NCI-H1930 (cell line): ENCODE measurements around the gene ALDH1L1.

Experiments used
- DNase-seq, 2 experiments: peaks; one replicate each; lab custom pipeline; 2025; lab: John Stamatoyannopoulos, UW

Gene ALDH1L1

DNA sequence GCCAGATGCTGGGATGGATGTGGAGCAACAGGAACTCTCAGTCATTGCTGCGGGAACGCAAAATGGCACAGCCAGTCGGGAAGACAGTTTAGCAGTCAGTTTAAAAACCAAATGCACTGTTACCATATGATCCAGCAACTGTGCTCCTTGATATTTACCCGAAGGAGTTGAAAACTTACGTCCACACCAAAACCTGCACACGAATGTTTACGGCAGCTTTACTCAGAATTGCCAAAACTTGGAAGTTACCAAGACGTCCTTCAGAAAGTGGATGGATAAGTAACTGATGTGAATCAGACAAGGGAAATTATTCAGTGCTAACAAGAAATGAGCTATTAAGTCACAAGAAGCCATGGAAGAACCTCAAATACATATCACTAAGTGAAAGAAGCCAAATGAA is 60.4 kb downstream of the ALDH1L1 start:
- DNase-seq, result no peak

DNA sequence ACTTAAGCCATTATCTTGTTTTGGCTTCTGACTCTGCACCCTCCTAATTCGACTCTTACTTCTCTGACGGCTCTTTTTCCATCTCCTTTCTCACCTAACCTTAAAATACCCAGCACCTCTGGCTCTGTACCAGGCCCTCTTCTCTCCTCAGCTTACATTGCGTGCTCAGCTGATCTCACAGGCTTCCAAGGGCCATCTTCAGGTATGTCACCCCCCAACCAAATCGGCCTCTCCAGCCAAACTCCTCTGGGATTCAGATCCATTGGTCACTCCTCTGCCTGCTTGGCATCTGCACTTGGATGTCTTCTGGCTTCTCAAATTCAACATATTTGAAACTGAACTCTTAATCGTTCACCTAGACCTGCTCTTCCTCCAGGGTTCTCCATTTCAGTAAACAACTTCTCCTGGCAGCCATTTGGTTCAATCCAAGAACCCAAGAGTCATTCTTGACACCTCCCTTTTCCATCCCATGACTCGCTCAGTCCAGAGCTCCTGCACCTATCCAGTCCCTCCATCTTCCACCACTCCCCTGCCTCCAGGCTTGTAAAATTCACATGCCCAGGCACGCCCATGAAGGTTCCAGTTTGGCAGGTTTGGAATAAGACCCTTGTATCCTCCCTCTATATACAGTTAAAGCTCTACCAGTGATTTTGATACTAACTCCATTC is 61.2 kb downstream of the ALDH1L1 start:
- no peak for DNase-seq

DNA sequence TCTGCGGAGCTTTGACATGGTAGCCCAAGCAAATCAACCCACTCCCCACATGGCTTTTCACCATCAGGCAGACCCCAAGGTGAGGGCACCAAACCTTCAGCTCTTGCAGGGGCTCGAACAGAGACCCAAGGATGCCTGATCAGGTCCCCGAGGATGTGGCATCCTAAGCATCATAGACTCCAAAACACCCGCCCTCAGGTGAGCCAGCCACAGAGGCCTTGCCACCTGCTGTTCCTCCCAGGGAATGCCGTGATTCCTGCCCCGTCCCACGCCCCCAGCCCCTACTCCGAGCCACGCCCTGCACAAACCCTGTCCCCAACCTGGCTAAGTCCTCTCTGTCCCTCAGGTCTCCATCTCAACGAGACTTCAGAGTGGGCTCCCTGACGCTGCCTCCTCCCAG is 61.8 kb downstream of the ALDH1L1 start:
- no peak for DNase-seq

DNA sequence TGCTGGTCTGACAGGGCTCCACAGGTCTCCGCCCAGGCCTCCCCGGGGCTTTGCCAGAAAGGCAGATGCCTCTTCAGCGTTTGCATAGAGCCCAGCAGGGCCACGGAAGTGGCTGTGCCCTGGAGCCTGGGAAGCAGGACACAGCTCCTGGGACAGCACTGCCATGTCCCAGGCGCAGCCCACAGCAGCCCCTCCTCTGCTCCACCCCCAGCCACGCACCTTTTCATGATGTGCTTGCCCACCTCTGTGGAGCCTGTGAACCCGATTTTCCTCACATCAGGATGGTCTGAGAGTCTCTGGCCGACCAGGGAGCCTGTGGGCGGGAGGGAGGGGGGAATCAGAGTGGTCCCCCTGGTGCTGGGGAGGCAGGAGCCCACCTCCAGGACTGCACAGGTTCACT is 62.6 kb downstream of the ALDH1L1 start:
- DNase-seq, result no peak

DNA sequence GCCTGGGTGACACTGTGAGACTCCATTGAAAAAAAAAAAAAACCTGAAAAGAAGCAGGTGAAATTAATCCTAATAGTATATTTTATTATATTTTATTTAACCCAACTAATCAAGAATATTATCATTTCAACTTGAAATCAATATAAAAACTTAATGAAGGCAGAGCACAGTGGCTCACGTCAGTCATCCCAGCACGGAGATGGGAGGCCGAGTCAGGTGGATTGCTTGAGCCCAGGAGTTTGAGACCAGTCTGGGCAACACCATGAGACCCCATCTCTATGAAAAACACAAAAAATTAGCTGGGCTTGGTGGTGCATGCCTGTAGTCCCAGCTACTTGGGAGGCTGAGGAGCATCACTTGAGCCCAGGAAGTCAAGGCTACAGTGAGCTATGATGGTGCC is 63.2 kb downstream of the ALDH1L1 start:
- no peak for DNase-seq

DNA sequence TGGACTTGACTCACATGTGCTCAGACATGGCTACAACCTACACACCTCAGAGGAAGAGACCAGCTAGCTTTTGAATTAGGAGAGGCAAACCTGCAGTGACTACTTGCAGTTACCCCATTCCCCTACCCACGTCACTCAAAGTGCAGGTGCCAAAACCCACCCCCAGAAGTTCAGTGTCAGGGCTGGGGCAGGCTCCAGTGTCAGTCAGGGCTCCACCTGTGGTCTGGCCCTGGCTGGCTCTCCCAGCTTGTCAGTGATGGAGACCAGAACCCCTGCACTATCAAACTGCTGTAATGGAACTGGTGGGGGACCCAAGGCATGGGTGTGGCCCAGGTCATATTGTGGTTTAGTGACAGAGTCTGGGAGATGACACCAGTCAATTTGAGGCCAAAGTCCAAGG is 63.9 kb downstream of the ALDH1L1 start:
- DNase-seq, result no peak

DNA sequence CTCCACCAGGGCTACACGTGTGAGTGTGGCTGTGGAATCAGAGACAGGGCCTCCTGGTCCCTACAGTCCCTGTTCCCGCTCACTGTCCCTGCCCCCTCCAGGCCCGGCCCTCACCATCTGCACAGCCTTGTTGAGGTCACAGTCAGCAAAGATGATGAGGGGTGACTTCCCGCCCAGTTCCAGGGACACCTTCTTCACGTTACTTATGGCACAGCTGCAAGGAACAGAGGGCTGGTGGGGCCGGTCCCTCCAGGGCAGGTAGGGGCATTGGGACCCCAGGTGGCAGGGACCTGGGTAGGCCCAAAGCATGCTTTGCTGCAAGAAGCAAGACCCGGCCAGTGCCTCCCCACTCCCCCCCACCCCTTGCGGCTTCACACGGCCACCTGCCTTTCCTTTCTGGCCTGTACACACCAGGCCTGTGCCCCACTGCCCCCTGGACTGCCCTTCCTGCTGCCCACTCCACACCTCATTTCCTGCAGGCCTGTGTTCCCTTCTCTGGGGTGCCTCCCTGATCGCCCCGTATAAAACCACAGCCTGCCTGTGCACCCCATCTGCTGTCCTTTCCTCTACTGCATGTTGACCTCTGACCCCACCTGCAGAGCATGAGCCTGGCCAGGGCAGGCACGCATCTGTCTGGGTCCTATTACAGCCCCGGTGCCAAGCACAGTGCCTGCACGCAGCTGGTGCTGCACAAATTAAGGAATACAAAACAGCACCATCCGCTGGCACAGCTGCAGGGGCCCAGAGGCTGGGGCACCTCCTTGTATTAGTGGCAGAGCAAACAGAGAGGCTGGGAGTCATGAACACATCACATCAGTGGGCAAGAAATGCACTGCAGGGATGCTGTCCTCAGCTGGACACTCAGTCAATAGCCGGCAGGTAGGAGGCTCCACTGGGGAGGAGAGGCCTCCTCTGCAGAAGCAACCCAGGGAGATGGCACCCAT is 65.7 kb downstream of the ALDH1L1 start:
- DNase-seq, result no peak

DNA sequence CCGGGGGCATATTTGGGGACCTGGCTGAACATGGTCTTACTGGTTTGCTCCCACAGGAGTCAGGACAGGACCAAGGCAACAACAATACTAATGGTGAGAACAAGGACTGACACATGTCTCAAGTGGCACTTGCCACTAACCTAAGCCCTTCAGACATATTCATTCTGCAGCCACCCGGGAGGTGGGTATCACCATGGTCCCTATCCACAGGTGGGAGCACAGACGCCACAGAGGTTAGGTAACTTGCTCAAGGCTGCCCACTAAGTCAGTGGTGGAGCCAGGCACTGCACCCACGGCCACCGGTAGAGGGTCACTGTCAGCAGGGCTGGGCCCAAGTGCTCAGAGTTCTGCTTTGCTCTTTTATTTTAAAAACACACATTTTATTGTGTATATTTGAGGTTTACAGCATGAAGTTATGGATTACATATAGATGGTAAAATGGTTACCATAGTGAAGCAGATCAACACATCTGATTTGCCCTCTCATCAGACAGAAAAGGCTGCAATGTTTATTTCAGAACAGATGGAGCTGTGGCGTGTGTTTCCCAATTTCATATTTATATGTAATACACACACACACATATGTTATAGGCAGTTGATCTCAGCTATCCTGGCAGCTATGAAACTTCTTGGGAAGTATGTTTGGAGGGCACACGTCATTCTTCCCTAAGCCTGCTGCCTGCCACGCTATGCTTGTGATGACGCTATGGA is 66.5 kb downstream of the ALDH1L1 start:
- no peak for DNase-seq

DNA sequence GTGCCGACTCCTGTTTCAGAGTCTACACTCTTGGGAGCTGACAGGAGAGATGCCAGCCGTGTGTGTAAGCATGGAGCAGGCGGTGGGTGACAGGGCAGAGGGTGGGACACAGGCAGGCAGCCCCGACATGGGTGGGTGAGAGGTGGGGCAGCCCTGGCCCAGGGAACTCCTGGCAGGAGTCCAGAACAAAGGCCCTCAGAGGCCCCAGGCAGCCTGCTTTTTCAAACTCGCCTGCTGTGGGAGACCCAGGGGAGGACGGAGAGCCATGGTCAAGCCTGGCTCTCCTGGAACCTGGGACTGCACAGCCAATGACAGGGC is 67.2 kb downstream of the ALDH1L1 start:
- DNase-seq, result no peak

DNA sequence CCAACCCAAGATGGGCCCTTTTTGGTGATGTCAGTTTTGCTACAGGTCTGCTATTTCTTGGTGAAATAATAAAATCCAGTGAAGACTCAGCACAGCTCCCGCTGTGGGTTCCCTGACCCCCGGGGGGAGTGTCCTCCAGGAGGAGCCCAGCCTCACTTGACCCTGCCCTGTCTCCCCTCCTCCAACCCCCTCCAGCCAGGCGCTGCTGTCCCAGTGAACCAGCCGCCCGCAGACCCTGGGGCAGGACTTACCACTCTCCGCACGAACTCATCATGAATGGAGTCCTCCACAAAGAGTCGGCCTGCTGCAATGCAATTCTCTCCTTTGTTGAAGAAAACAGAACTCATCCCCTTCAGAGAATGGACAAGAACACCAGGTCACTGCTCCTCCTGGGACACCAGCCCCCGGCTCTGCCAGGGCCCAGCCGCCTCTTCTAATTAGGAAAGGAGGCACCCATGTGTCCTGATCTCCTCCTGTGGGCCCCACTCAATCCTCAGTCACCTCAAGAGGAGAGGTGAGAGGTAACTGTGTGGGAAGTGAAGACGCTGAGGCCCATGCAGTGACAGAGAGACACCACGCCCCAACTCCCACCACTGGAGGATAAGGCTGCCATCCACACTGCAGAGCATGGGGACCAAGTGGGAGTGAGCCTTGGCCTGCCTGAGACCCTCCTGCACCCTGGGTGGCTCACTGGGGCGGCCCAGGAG is 67.7 kb downstream of the ALDH1L1 start:
- DNase-seq, result no peak

DNA sequence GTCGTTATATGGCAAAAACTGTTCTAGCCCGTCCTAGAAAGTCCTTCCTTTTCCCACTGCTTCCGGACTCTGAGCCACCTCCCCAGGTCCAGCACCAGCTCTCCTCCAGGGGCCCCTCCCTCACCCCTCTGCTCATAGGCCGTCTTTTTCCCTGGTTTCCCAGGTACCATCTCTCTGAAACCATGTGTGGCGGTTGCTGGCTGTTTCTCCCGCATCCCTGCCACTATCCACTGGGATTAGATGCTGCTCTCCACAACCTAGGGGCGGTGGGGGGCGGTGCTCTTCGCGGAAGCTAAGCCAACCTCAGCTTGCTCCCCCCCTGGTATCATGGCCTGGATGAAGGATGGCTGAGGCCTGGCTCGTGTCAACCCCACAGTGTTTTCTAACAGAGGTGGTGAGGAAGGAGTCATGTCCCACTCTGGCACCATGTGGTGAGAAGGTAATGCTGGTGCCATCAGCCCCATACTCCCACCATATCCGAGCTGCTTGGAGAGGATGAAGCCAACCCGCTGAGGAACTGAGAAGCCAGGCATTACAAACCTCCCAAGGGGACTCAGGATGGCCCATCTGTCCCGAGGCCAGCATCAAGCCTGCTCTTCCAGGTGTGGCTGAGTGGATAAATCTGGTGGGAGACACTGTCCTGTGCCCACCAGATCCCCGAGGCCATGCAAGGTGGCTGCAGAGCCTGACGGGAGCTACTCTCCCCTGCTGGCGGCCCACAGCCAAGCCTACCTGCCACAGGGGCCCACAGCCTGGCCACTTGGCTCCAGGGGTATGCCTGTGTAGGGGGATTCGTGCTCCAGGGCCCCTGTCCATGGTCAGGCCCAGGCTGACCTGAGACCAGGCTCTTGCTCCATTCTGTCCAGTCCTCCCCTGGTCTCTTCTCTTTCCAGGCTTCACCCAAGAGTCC is 68.6 kb downstream of the ALDH1L1 start:
- DNase-seq, result no peak

DNA sequence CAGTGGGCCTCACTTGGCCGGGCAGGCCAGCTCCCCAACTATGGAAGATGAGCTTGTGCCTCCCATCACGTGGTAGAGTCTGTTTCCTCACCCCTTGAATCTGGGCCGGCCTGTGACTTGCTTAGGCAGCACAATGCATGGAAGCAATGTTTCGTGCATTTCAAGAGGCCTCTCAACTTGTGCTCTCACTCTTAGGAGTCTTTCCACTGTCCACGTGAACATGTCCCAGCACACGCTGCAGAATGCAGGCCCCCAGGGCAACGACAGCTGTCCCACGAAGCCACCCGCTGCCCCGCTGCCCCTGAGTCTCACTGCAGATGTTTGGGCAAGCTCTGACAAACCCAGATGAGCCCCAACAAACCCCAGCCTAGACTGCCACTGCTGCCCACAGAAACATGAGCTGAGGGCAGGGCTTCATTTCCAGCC is 69.2 kb downstream of the ALDH1L1 start:
- no peak for DNase-seq

DNA sequence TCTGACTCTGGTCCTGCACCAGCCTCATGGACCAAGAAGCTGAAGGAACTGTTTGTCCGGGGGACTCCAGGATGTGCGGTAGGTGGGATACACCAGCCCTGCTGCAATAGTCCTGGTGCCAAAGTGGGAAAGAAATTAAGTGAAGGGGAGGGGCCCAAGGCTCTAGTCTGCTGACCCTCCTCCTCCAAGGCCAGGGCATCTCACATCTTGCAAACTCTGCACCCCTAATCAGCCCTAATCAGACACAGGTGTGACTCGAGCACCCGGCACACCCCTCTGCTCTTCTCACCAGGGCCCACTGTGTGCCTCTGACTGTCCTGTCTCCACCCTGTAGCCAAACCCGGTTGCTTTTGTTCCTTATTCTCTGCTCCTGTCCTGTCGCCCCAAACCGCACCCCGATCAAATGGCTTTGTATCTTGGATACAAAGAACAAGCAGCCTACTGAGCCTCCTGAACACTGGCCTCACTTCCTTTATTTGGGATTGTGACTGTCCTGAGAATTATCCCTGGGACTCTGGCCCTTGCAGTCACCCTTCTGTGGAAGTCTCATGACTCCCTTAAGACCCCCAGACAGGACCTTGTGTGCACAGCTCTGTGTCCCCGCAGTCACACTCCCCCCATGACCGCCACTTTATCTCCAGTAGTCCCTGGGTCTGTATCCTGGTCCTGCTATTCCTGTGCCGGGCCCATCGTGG is 69.8 kb downstream of the ALDH1L1 start:
- DNase-seq, result no peak

DNA sequence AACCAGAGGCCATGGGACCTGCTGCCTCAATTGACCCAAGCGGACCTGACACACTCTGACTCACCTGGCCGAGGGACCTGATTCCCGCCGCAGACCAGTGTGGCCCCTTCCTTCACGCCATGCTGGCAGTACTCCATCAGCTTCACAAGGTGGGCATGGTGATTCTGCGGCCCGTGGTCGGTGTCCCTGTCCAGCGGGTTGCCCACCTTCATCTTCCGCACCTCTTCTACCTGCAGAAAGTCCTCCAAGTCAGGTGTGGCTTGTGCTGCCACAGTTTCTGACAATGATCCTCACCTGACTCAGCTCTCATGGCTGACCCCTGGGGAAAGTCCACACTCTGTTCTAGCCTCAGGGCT is 70.5 kb downstream of the ALDH1L1 start:
- no peak for DNase-seq

DNA sequence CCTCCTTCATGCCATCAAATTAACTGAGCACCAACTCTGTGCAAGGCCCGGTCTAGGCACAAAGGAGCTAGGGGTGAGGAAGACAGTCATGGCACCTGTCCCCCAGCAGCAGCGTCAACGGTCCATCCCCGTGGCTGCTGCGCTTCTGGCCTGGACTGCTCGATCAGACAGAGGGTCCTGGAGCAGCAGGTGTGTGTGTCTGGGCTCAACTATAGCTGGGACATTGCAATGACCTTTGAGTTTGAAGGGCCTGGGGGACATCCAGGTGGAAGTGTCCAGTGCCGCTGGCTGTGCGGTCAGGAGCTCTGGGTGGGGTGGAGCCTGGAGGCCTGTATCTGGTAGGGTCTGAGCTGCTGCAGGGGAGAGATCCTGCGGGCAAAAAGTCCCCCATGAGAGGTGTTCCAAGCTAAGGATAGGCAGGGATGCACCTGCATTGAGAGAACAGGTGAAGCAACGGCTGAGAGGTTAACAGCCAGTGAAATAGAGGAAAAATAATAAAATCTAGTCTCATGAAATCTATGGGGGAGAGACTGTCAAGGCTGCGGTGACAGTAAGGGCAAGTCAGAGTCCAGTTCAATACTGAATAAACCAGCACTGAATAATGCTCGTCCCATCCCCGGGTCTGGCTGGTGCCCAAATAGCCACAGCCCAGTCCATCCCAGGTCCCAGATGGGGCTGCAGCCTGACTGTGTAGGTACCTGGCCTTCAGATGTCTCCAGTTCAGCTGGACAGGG is 71.1 kb downstream of the ALDH1L1 start:
- DNase-seq, result no peak

DNA sequence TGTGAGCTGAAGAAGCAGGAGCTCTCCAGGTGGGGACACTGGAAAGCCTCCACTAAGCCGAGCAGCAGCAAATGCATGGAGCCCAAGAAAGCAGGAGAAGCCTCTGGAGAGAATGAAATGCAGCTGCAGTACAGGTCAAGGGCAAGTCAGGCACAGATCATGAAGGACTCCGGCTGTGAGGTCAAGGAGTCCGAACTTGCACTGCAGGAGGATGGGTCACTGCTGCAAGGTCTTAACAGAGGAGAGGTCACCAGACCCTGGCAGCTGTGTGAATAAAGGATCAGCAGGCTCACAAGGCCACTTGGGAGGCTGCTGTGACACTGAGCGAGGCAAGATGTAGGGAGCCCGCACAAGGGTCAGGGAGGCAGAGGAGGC is 71.7 kb downstream of the ALDH1L1 start:
- DNase-seq, result no peak

DNA sequence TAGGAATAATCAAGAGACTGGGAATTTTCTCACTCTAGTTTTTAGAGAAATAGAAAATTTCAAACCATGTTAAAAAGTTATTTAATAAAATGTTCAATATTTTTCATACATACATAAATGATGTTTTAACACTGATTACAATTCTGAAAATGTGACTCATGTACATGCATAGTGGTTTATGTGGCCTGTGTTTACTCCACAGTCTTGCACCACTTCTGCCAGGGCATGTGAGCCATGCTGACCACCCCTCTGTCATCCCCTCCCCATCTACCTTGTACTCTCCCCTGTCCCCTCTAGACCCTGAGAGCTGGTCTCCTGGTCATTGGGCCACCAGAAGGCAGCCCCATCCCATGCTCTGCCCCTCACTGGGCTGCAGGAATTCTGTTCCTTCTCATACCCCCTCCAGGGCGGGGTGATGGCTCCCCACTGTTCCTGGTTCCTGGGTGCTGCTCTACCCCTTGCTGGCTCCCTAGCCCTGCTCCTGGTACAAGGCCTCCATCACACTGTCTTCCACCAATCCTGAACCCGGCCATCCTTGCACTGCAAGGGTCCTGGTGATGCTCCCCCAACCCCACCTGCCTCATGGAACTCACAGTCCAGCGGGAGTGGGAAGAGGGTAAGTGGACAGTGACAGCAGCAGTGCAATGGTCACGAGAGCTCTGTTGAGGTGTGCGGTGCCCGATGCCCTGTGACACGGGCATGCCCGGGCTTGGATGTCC is 72.3 kb downstream of the ALDH1L1 start:
- DNase-seq, result no peak

DNA sequence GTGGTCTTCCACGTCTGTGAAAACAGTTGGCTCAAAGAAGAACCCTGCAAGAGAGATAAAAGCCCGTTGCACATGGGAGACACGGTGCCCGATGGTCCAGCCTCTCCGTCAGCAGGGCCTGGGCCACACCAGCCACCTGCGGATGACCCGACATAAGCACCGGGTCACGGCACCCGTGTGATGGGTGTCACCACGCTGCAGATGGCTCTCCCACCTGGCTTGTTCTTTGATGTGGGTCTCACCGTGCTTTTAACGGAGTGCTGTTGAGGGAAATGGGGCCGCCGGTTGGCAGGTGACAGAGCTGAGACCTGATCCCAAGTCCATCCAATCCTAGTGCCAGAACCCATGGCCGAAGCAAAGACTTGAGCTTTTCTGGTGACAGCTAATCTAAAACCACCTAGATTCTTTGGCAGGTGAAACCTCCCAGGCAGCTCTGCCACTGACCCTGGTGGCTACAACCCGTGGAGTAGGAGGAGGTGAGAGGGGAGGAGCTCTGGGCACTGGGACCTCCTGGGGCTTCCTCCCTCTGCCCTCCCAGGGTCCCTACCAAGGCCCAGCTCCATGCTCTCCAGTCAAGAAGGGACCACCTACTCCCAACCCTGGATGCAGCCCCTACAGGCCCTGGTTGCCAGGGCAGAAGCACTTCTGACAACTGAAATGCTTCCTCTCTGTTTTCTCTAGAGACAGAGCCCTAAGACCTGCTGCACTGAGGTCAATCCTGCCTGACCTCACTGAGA is 73.0 kb downstream of the ALDH1L1 start:
- no peak for DNase-seq
